OCI-LY3 (cell line): ENCODE data around the gene RLN1.

ENCODE experiments used
- EZH2phosphoT487 ChIP-seq: fragments of 200-600 bp; shearing (Covaris generic); IDR thresholded peaks from 2 replicates; pipeline ENCODE4 v1.6.1; 2018; ENCODE audit warnings: antibody characterized with exemption, mixed run types, low read depth
- TF ChIP-seq, protein P1 (sequence below): fragments of 200-600, 300-600 bp; sonication (generic); IDR thresholded peaks from 2 replicates; pipeline ENCODE4 v1.5.1; 2014; ENCODE audit warnings: antibody characterized with exemption, low read length, low read depth

DNA sequence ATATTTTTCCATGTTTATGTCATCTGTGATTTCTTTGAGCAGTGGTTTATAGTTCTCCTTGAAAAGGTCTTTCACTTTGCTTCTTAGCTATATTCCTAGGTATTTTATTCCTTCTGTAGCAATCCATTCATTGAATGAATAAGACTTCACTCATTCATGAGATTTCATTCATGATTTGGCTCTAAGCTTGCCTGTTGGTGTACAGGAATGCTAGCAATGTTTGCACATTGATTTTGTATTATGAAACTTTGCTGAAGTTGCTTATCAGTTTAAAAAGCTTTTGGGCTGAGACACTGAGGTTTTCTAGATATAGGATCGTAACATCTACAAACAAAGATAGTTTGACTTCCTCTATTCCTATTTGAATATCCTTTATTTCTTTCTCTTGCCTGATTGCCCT lies 51.1 kb downstream of the RLN1 start:
- TF ChIP-seq, protein P1, sequence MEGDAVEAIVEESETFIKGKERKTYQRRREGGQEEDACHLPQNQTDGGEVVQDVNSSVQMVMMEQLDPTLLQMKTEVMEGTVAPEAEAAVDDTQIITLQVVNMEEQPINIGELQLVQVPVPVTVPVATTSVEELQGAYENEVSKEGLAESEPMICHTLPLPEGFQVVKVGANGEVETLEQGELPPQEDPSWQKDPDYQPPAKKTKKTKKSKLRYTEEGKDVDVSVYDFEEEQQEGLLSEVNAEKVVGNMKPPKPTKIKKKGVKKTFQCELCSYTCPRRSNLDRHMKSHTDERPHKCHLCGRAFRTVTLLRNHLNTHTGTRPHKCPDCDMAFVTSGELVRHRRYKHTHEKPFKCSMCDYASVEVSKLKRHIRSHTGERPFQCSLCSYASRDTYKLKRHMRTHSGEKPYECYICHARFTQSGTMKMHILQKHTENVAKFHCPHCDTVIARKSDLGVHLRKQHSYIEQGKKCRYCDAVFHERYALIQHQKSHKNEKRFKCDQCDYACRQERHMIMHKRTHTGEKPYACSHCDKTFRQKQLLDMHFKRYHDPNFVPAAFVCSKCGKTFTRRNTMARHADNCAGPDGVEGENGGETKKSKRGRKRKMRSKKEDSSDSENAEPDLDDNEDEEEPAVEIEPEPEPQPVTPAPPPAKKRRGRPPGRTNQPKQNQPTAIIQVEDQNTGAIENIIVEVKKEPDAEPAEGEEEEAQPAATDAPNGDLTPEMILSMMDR, result no peak
- no peak for TF ChIP-seq EZH2phosphoT487
